K562 (cell line): ENCODE data around the gene NPAS2.

Experiments
- CEBPB ChIP-seq: fragments of 450-650 bp; IDR thresholded peaks from 2 replicates; pipeline ENCODE4 v1.6.1; 2016; ENCODE audit warnings: missing genetic modification characterization, missing compliant biosample characterization
- CREM ChIP-seq: IDR thresholded peaks from 2 replicates; pipeline ENCODE4 v1.6.1; 2014; ENCODE audit warnings: antibody characterized with exemption, low read depth
- FOS ChIP-seq: IDR thresholded peaks from 3 replicates; pipeline ENCODE4 v1.6.1; 2011; ENCODE audit not compliant: insufficient read length; ENCODE audit errors: extremely low read depth
- GTF2F1 ChIP-seq: IDR thresholded peaks from 2 replicates; pipeline ENCODE4 v1.6.1; 2011; ENCODE audit warnings: low read depth, low read length, improper control_type of control experiment
- HCFC1 ChIP-seq: IDR thresholded peaks from 2 replicates; pipeline ENCODE4 v1.6.1; 2012; ENCODE audit warnings: low read depth, low read length, improper control_type of control experiment
- HDAC2 ChIP-seq: fragments of 450-650 bp; IDR thresholded peaks from 2 replicates; pipeline ENCODE4 v1.6.1; 2016; ENCODE audit warnings: mild to moderate bottlenecking
- NFIC ChIP-seq: fragments of 450-650 bp; IDR thresholded peaks from 2 replicates; pipeline ENCODE4 v1.6.1; 2017; ENCODE audit warnings: mild to moderate bottlenecking, inconsistent platforms
- POLR2A ChIP-seq: fragments of 450-650 bp; conservative IDR thresholded peaks from 2 replicates; pipeline ENCODE4 v1.6.1; 2016
- RAD21 ChIP-seq, 2 experiments: fragments of 250-450 bp in 1 of 2; fragments of 450-650 bp in 1 of 2; sonication (Bioruptor Pico) in 1 of 2; formaldehyde crosslinking in 1 of 2; IDR thresholded peaks in 1 of 2; conservative IDR thresholded peaks in 1 of 2; 2 replicates each; pipeline versions ENCODE4 v1.4.0 to v1.8.0; 2020 to 2022; ENCODE audit warnings: mild to moderate bottlenecking in 2 of 2, moderate library complexity in 1 of 2
- SIN3A ChIP-seq, 2 experiments: fragments of 150-350 bp in 1 of 2; IDR thresholded peaks; 2 replicates each; pipeline ENCODE4 v1.6.1; 2011 to 2016; ENCODE audit warnings: borderline replicate concordance in 2 of 2, low read depth in 2 of 2, low read length in 2 of 2, mild to moderate bottlenecking in 2 of 2, moderate library complexity in 2 of 2; ENCODE audit not compliant: control insufficient read depth in 1 of 2
- ZNF165 ChIP-seq: fragments of 250-450 bp; sonication (Bioruptor Pico); IDR thresholded peaks from 2 replicates; pipeline ENCODE4 v1.4.0; 2020; ENCODE audit warnings: borderline replicate concordance
- ZNF707 ChIP-seq: fragments of 250-450 bp; sonication (Bioruptor Pico); conservative IDR thresholded peaks from 2 replicates; pipeline ENCODE4 v1.8.0; 2022; ENCODE audit warnings: inconsistent platforms, mild to moderate bottlenecking, moderate library complexity
- TF ChIP-seq, protein P1 (sequence below), 3 experiments: IDR thresholded peaks in 2 of 3; conservative IDR thresholded peaks in 1 of 3; 2 replicates each; pipeline ENCODE4 v1.5.1; 2011 to 2012; ENCODE audit warnings: low read length in 3 of 3, mild to moderate bottlenecking in 3 of 3, control low read depth in 2 of 3, improper control_type of control experiment in 1 of 3, inconsistent platforms in 1 of 3, low read depth in 1 of 3, mixed read lengths in 1 of 3, moderate library complexity in 1 of 3; ENCODE audit not compliant: insufficient read depth in 2 of 3
- TF ChIP-seq, protein P2 (sequence below): fragments of 450-650 bp; IDR thresholded peaks from 2 replicates; pipeline ENCODE4 v1.6.1; 2018; ENCODE audit not compliant: partially characterized antibody

DNA sequence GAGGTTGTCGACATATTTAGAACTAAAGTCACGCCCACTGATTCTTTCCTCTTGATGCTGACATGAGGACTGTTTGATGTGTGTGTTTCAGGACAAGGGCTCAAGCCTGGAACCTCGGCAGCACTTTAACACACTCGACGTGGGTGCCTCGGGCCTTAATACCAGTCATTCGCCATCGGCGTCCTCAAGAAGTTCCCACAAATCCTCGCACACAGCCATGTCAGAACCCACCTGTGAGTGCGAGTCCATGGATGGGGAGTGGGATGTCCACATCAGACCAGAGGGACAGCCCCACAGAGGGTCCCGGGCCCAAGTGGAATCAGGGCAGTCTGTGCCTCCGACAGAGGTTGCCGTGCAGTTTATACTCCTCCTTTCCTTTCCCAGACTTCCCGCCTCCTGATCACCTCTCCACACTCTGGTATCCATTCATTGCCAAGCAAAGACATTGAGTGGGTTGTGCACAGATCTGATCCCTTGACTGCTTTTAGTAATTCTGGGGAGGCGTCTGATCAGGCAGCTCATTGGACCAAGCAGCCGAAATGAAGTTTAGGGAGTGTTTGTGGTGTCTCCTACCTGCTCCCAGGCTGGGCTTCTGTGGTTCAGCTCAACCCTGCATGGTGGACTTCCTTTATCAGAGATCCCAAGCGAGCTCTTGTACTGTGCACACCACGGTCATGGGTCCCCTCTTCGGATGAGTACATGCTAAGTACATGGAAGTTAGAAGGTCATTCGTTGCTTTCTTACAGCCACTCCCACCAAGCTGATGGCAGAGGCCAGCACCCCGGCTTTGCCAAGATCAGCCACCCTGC is 155.0 kb downstream of the NPAS2 start:
- TF ChIP-seq NFIC: no peak
- TF ChIP-seq ZNF165: no peak
- no peak for TF ChIP-seq GTF2F1
- TF ChIP-seq CREM: no peak
- no peak for TF ChIP-seq POLR2A
- TF ChIP-seq CEBPB (tag): no peak
- TF ChIP-seq ZNF707 (CRISPR knock-in tag): no peak
- no peak for TF ChIP-seq HCFC1
- TF ChIP-seq, protein P1, sequence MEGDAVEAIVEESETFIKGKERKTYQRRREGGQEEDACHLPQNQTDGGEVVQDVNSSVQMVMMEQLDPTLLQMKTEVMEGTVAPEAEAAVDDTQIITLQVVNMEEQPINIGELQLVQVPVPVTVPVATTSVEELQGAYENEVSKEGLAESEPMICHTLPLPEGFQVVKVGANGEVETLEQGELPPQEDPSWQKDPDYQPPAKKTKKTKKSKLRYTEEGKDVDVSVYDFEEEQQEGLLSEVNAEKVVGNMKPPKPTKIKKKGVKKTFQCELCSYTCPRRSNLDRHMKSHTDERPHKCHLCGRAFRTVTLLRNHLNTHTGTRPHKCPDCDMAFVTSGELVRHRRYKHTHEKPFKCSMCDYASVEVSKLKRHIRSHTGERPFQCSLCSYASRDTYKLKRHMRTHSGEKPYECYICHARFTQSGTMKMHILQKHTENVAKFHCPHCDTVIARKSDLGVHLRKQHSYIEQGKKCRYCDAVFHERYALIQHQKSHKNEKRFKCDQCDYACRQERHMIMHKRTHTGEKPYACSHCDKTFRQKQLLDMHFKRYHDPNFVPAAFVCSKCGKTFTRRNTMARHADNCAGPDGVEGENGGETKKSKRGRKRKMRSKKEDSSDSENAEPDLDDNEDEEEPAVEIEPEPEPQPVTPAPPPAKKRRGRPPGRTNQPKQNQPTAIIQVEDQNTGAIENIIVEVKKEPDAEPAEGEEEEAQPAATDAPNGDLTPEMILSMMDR (IDR thresholded peaks at IDR 0.05 in 2 of 3, conservative IDR thresholded peaks at IDR 0.05 in 1 of 3; ENCODE audit: insufficient read depth in 2 of 3, low read depth in 1 of 3, low read length in 3 of 3): no peak
- no peak for TF ChIP-seq RAD21 (CRISPR knock-in tag; conservative IDR thresholded peaks at IDR 0.05 in 1 of 2, IDR thresholded peaks at IDR 0.05 in 1 of 2)
- no peak for TF ChIP-seq HDAC2
- TF ChIP-seq, protein P2, sequence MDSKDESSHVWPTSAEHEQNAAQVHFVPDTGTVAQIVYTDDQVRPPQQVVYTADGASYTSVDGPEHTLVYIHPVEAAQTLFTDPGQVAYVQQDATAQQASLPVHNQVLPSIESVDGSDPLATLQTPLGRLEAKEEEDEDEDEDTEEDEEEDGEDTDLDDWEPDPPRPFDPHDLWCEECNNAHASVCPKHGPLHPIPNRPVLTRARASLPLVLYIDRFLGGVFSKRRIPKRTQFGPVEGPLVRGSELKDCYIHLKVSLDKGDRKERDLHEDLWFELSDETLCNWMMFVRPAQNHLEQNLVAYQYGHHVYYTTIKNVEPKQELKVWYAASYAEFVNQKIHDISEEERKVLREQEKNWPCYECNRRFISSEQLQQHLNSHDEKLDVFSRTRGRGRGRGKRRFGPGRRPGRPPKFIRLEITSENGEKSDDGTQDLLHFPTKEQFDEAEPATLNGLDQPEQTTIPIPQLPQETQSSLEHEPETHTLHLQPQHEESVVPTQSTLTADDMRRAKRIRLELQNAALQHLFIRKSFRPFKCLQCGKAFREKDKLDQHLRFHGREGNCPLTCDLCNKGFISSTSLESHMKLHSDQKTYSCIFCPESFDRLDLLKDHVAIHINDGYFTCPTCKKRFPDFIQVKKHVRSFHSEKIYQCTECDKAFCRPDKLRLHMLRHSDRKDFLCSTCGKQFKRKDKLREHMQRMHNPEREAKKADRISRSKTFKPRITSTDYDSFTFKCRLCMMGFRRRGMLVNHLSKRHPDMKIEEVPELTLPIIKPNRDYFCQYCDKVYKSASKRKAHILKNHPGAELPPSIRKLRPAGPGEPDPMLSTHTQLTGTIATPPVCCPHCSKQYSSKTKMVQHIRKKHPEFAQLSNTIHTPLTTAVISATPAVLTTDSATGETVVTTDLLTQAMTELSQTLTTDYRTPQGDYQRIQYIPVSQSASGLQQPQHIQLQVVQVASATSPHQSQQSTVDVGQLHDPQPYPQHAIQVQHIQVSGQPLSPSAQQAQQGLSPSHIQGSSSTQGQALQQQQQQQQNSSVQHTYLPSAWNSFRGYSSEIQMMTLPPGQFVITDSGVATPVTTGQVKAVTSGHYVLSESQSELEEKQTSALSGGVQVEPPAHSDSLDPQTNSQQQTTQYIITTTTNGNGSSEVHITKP: no peak
- no peak for TF ChIP-seq FOS
- TF ChIP-seq SIN3A (IDR thresholded peaks at IDR 0.05; ENCODE audit: borderline replicate concordance in 2 of 2, control insufficient read depth in 1 of 2, low read depth in 2 of 2, low read length in 2 of 2): no peak
